Activated naive CD4-positive, alpha-beta T cell treated with anti-CD3 and anti-CD28 coated beads, Interleukin-2, amount 50 U/mL, for 24 hours (primary cell): ENCODE data around the gene ANKRD49.

Experiments used
- H3K27ac Mint-ChIP-seq: one replicate; pipeline ENCODE4 v1.8.0; 2021; ENCODE audit warnings: mild to moderate bottlenecking, mixed read lengths
- H3K27me3 Mint-ChIP-seq: one replicate; pipeline ENCODE4 v1.8.0; 2021; ENCODE audit warnings: mixed read lengths
- H3K36me3 Mint-ChIP-seq: one replicate; pipeline ENCODE4 v1.8.0; 2021; ENCODE audit warnings: mixed read lengths
- H3K4me1 Mint-ChIP-seq: one replicate; pipeline ENCODE4 v1.8.0; 2021; ENCODE audit warnings: mixed read lengths
- H3K4me3 Mint-ChIP-seq: one replicate; pipeline ENCODE4 v1.8.0; 2021; ENCODE audit warnings: mild to moderate bottlenecking, mixed read lengths
- H3K9me3 Mint-ChIP-seq: one replicate; pipeline ENCODE4 v1.8.0; 2021; ENCODE audit warnings: mixed read lengths

The ANKRD49 gene, protein sequence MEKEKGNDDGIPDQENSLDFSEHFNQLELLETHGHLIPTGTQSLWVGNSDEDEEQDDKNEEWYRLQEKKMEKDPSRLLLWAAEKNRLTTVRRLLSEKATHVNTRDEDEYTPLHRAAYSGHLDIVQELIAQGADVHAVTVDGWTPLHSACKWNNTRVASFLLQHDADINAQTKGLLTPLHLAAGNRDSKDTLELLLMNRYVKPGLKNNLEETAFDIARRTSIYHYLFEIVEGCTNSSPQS

DNA sequence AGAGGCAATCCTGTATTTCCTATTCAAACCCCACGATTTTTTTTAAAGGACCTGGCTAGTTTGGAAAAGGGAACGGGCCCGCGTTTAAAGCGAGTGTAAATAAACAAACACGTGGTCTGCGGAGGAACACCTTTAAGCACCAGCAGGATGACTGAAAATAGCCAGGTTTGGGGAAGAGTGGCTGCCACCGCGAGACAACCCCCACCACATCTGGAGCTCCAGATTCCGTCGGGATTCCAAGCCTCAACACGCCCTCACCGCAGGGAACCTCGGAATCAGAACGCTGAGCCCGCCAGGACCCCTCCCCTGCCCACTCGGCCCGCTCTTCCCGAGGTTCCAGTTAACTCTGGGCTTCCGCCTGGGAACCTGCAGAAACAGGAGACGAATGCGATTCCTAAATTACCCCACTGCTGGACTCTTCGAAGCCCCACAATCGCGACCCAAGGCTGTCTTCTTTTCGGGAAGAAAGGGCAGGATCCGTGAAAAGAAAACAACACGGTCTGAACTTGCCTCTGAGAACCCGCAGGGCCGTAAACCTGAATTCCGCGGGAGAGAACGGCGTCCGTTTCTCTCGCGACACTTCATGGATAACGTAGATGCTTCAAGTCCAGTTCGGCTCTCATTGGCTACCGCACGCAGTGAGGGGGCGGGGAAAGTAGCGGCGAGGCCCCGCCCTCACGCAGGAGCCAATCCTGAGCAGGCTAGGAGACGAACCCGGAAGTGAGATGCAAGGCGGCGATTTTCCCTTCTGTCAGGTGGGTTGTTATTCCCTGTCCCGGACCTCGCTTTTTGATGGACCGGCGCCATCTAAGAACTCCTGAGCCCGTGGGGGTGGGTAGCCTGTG is at the start of gene ANKRD49, which contains the start of gene MRE11:
Gene ANKRD49, plus strand, starts transcription at position 704 of the 845 bp plus-strand sequence. CDS start 2,710 bp downstream, outside the sequence.
Gene MRE11, minus strand, starts transcription at position 564 of the 845 bp plus-strand sequence. CDS start 1,043 bp downstream, outside the sequence.
- peak within 1 kb of the TSS; percentile 95 for H3K27ac Mint-ChIP-seq
- H3K4me3 Mint-ChIP-seq: peak within 1 kb of the TSS; percentile 92
- H3K27me3 Mint-ChIP-seq: no peaks in the 10 kb centered on the region
- H3K9me3 Mint-ChIP-seq: no peaks in the 10 kb centered on the region
- peaks cover 49% of the 10 kb centered on the region for H3K4me1 Mint-ChIP-seq
- peaks cover 18% of the 10 kb centered on the region for H3K36me3 Mint-ChIP-seq

- Mint-ChIP-seq H3K27me3 (no peaks in the 10 kb centered on the region), H3K4me3 (no peak overlapping the region), H3K4me1 (no peaks in the 10 kb centered on the region), H3K36me3 (peaks cover 35% of the 10 kb centered on the region), H3K9me3 (no peaks in the 10 kb centered on the region), H3K27ac (no peak overlapping the region)
Observed at GRCh38 chr11:94445641-94446040, 48.1 kb upstream of the ANKRD49 start.

GRCh38 chr11:94447149-94447548 is 46.6 kb upstream of the ANKRD49 start:
- no peaks in the 10 kb centered on the region for H3K4me1 Mint-ChIP-seq
- H3K4me3 Mint-ChIP-seq: no peak overlapping the region
- H3K27ac Mint-ChIP-seq: no peak overlapping the region
- no peaks in the 10 kb centered on the region for H3K9me3 Mint-ChIP-seq
- H3K36me3 Mint-ChIP-seq: peaks cover 30% of the 10 kb centered on the region
- H3K27me3 Mint-ChIP-seq: no peaks in the 10 kb centered on the region

DNA sequence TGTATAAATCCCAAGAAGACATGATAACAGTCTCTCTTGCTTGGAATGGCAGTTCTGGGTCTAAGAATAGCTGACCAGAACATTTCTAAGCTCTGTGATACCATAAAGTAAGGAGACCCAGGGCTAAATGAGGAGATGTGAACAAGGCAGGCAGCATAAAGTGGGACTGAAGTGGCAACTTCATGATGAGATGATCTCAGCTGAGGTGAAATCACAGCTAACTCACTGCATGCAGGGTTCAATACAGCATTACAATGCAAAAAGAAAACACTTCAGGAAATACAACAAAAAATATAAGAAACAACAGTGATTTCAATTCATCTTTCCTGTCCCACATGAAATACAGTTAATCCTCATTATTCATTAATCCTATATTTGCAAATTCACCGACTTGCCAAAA is 44.8 kb upstream of the ANKRD49 start:
- no peaks in the 10 kb centered on the region for H3K27me3 Mint-ChIP-seq
- H3K9me3 Mint-ChIP-seq: no peaks in the 10 kb centered on the region
- H3K36me3 Mint-ChIP-seq: peaks cover 32% of the 10 kb centered on the region
- H3K27ac Mint-ChIP-seq: no peak overlapping the region
- no peak overlapping the region for H3K4me3 Mint-ChIP-seq
- no peaks in the 10 kb centered on the region for H3K4me1 Mint-ChIP-seq

DNA sequence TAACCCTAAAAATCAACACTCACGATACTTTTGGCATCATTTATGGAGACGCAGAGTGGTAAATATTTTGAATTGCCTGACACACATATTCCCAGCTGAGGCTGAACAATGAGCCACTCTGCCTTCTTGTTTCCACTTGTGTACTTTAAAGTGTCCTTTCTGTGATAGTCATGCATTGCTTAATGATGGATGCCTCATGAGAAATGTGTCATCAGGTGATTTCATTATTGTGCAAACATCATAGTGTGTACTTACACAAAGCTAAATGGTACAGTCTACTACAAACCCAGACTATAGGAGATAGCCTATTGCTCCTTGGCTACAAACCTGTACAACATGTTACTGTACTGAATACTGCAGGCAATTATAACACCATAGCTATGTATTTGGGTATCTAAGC is 44.3 kb upstream of the ANKRD49 start:
- H3K36me3 Mint-ChIP-seq: peaks cover 28% of the 10 kb centered on the region
- no peak overlapping the region for H3K27ac Mint-ChIP-seq
- no peaks in the 10 kb centered on the region for H3K4me1 Mint-ChIP-seq
- H3K9me3 Mint-ChIP-seq: no peaks in the 10 kb centered on the region
- no peak overlapping the region for H3K4me3 Mint-ChIP-seq
- H3K27me3 Mint-ChIP-seq: no peaks in the 10 kb centered on the region

DNA sequence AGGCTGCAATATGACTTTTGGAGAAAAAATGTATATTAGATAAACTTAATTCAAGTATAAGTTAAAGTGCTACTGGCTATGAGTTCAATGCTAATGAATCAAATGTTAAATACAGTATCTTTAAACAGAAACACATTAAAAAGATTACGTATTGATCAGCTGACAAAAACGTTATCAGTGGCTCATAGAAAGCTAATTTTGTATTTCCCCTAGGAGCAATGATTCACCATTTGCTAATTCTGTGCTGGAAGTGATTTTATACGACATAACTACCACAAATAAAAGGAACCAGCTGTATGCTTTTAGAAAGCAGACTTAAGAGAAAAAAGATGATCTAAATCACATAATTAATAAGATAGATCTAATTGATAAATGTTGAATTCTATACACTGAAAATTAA is 43.7 kb upstream of the ANKRD49 start:
- Mint-ChIP-seq H3K27ac (no peak overlapping the region), H3K27me3 (no peaks in the 10 kb centered on the region), H3K9me3 (no peaks in the 10 kb centered on the region), H3K36me3 (peaks cover 29% of the 10 kb centered on the region), H3K4me3 (no peak overlapping the region), H3K4me1 (no peaks in the 10 kb centered on the region)

DNA sequence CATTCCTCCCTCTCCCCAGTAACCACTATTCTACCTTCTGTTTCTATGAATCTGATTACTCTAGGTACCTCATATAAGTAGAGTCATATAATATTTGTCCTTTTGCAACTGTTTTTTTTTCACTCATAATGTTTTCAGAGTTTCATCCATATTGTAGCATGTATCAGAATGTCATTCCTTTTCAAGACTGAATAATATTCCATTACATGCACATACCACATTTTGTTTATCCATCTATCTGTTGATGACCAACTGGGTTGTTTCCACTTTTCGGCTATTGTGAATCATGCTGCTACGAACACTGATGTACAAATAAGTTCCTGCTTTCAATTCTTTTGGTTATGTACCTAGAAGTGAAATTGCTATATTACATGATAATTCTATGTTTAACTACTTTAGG is 40.8 kb upstream of the ANKRD49 start:
- Mint-ChIP-seq H3K9me3 (no peaks in the 10 kb centered on the region), H3K4me3 (no peak overlapping the region), H3K36me3 (peaks cover 31% of the 10 kb centered on the region), H3K4me1 (no peaks in the 10 kb centered on the region), H3K27ac (no peak overlapping the region), H3K27me3 (no peaks in the 10 kb centered on the region)

GRCh38 chr11:94454301-94454700 is 39.5 kb upstream of the ANKRD49 start:
- H3K4me1 Mint-ChIP-seq: no peaks in the 10 kb centered on the region
- H3K9me3 Mint-ChIP-seq: no peaks in the 10 kb centered on the region
- no peak overlapping the region for H3K27ac Mint-ChIP-seq
- H3K36me3 Mint-ChIP-seq: peaks cover 29% of the 10 kb centered on the region
- no peaks in the 10 kb centered on the region for H3K27me3 Mint-ChIP-seq
- no peak overlapping the region for H3K4me3 Mint-ChIP-seq

GRCh38 chr11:94455861-94456260 is 37.9 kb upstream of the ANKRD49 start:
- no peak overlapping the region for H3K27ac Mint-ChIP-seq
- no peaks in the 10 kb centered on the region for H3K4me1 Mint-ChIP-seq
- H3K4me3 Mint-ChIP-seq: no peak overlapping the region
- H3K36me3 Mint-ChIP-seq: peaks cover 35% of the 10 kb centered on the region
- H3K9me3 Mint-ChIP-seq: no peaks in the 10 kb centered on the region
- H3K27me3 Mint-ChIP-seq: no peaks in the 10 kb centered on the region

DNA sequence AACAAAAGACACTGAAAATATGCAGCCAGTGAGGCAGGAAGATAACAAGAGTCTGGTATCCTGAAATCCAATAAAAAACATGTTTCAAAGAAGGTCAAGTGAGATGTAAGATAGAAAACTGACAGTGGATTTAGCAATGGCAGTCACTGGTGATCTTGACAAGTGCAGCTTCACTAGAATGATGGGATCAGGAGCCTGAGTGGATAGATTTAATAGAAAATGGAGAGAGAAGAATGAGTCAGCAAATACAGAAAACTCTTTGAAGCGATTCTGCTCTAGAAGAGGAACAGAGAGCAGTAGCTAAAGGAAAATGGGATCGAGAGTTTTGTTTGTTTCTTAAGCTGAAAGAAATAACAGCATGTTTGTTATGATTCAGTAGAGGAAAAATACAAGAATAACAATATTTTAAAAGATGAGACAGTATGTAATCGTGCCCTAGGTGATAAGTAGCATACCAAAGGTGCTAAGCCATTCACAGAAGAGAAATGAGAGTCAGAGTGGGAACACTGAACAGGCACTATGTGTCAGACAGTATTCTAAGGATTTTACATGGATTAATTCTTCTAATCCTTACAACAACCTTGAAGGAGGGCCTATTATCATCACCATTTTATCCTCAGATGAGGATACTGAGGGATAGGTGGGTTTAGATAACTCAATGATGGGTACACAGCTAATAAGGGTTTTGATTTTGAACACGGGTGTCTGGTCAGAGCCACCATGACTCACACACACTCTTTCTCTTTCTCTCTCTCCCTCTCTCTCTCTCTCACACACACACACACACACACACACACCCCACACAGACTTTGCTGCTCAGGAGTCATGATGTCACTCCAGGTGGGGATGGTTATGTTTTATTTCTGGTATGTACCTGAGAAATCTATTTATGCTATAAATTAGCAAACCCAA is 36.4 kb upstream of the ANKRD49 start:
- Mint-ChIP-seq H3K27ac (peak overlapping the region; percentile 44), H3K4me1 (no peaks in the 10 kb centered on the region), H3K9me3 (no peaks in the 10 kb centered on the region), H3K4me3 (no peak overlapping the region), H3K27me3 (no peaks in the 10 kb centered on the region), H3K36me3 (peaks cover 42% of the 10 kb centered on the region)

- Mint-ChIP-seq H3K36me3 (peaks cover 46% of the 10 kb centered on the region), H3K9me3 (peaks cover 5% of the 10 kb centered on the region), H3K27me3 (no peaks in the 10 kb centered on the region), H3K27ac (no peak overlapping the region), H3K4me1 (no peaks in the 10 kb centered on the region), H3K4me3 (no peak overlapping the region)
Observed at GRCh38 chr11:94459576-94459975, 34.2 kb upstream of the ANKRD49 start.

DNA sequence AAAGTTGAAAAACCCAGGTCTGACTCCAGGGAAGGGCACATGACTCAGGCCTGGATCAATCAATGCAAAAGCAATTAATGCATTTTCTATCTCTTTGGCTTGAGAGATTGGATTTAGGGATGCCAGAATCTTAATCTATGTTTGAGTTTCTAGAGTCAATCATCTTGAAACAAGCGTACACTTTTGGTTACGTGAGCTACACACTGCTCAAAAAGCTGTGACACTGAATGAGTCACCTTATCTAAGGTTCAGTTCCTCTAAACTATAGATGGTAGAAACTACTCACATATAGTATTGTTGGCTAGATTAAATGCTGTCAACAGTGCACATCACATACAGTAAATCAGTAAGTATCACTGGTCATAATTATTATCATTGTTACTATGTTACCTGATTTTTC is 24.4 kb upstream of the ANKRD49 start:
- no peaks in the 10 kb centered on the region for H3K27me3 Mint-ChIP-seq
- no peak overlapping the region for H3K4me3 Mint-ChIP-seq
- H3K27ac Mint-ChIP-seq: no peak overlapping the region
- peaks cover 39% of the 10 kb centered on the region for H3K36me3 Mint-ChIP-seq
- peaks cover 2% of the 10 kb centered on the region for H3K9me3 Mint-ChIP-seq
- H3K4me1 Mint-ChIP-seq: peaks cover 10% of the 10 kb centered on the region

GRCh38 chr11:94472916-94473799 is 20.6 kb upstream of the ANKRD49 start:
- Mint-ChIP-seq H3K27ac (peak overlapping the region; percentile 15), H3K27me3 (no peaks in the 10 kb centered on the region), H3K36me3 (peaks cover 28% of the 10 kb centered on the region), H3K4me3 (no peak overlapping the region), H3K9me3 (no peaks in the 10 kb centered on the region), H3K4me1 (peaks cover 19% of the 10 kb centered on the region)

DNA sequence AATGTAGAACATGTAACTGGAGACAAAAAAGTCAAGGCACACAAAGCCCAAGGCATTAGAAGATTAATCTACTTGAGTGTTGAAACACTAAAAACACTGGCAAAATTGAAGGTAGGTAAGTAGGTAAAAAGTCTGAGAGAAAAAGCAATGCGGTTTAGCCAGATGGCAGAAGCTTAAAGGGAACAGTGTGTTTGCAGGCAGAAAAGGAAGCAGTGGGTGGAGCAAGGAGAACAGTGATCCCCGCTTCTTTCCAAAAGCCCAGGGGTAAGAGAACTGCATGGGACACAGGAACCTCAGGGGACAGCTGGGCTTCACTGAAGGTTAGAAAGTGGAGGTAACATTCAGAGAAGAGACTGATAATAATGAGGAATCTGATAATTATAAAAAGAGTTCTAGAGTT is 16.2 kb upstream of the ANKRD49 start:
- peaks cover 23% of the 10 kb centered on the region for H3K4me1 Mint-ChIP-seq
- peaks cover 34% of the 10 kb centered on the region for H3K36me3 Mint-ChIP-seq
- H3K4me3 Mint-ChIP-seq: no peak overlapping the region
- H3K27ac Mint-ChIP-seq: no peak overlapping the region
- H3K9me3 Mint-ChIP-seq: no peaks in the 10 kb centered on the region
- H3K27me3 Mint-ChIP-seq: no peaks in the 10 kb centered on the region

GRCh38 chr11:94481342-94481741 is 12.4 kb upstream of the ANKRD49 start:
- H3K9me3 Mint-ChIP-seq: no peaks in the 10 kb centered on the region
- peaks cover 13% of the 10 kb centered on the region for H3K4me1 Mint-ChIP-seq
- H3K4me3 Mint-ChIP-seq: no peak overlapping the region
- H3K36me3 Mint-ChIP-seq: peaks cover 35% of the 10 kb centered on the region
- H3K27me3 Mint-ChIP-seq: no peaks in the 10 kb centered on the region
- H3K27ac Mint-ChIP-seq: no peak overlapping the region
